Stimulated activated naive CD8-positive, alpha-beta T cell treated with anti-CD3 and anti-CD28 coated beads, Interleukin-15, amount 100 ng/mL, for 72 hours (primary cell): ENCODE data around the gene MTA1.

Experiments
- ATAC-seq: fragments of 150-1000 bp; cut with Tn5 transposase; 2 replicates; pipeline ENCODE4 v1.10.0; 2021; ENCODE audit warnings: mild to moderate bottlenecking, moderate library complexity
- DNase-seq, 2 donors: peaks; one replicate each; pipeline ENCODE4 v3.0.0; 2021 to 2022
- H3K27ac Mint-ChIP-seq, 2 donors: one replicate each; pipeline ENCODE4 v1.8.0; 2022; ENCODE audit warnings: mild to moderate bottlenecking in 2 of 2, mixed read lengths in 2 of 2, moderate library complexity in 2 of 2
- H3K27me3 Mint-ChIP-seq: one replicate; pipeline ENCODE4 v1.8.0; 2022; ENCODE audit warnings: mixed read lengths
- H3K4me1 Mint-ChIP-seq: one replicate; pipeline ENCODE4 v1.8.0; 2022; ENCODE audit warnings: mild to moderate bottlenecking, mixed read lengths
- H3K4me3 Mint-ChIP-seq, 2 donors: one replicate each; pipeline ENCODE4 v1.8.0; 2022; ENCODE audit warnings: mild to moderate bottlenecking in 2 of 2, mixed read lengths in 2 of 2, moderate library complexity in 1 of 2
- H3K9me3 Mint-ChIP-seq, 2 donors: one replicate each; pipeline ENCODE4 v1.8.0; 2022; ENCODE audit warnings: mixed read lengths in 2 of 2

MTA1 gene

GRCh38 chr14:105384605-105385321 lies 34.9 kb upstream of the MTA1 start:
- H3K27me3 Mint-ChIP-seq: no peaks in the 10 kb centered on the region
- H3K4me1 Mint-ChIP-seq: peaks cover 6% of the 10 kb centered on the region
- no peak for DNase-seq
- H3K9me3 Mint-ChIP-seq: no peaks in the 10 kb centered on the region
- ATAC-seq: peak; percentile 16
- no peak overlapping the region for H3K27ac Mint-ChIP-seq
- H3K4me3 Mint-ChIP-seq: no peak overlapping the region

- Mint-ChIP-seq H3K27me3 (no peaks in the 10 kb centered on the region), H3K27ac (peak overlapping the region in 1 of 2 donors; percentile 54)
- ATAC-seq: no peak
These were observed 34.3 kb upstream of the MTA1 start for GRCh38 chr14:105385322-105385637.

GRCh38 chr14:105385698-105386365 lies 33.8 kb upstream of the MTA1 start:
- peak overlapping the region in 1 of 2 donors; percentile 54 for H3K27ac Mint-ChIP-seq

More at GRCh38 chr14:105385322-105385637, 34.3 kb upstream of the MTA1 start:
- H3K4me1 Mint-ChIP-seq: peaks cover 11% of the 10 kb centered on the region
- no peak overlapping the region for H3K4me3 Mint-ChIP-seq
- DNase-seq: no peak
- no peaks in the 10 kb centered on the region for H3K9me3 Mint-ChIP-seq

GRCh38 chr14:105386581-105387529 lies 32.8 kb upstream of the MTA1 start:
- Mint-ChIP-seq H3K27me3 (no peaks in the 10 kb centered on the region), H3K27ac (no peak overlapping the region), H3K4me3 (no peak overlapping the region), H3K4me1 (peaks cover 15% of the 10 kb centered on the region), H3K9me3 (no peaks in the 10 kb centered on the region)
- DNase-seq: no peak
- no peak for ATAC-seq

More at GRCh38 chr14:105385698-105386365, 33.8 kb upstream of the MTA1 start:
- Mint-ChIP-seq H3K27me3 (no peaks in the 10 kb centered on the region), H3K4me1 (peaks cover 15% of the 10 kb centered on the region), H3K4me3 (no peak overlapping the region), H3K9me3 (no peaks in the 10 kb centered on the region)
- DNase-seq (no peak), ATAC-seq (no peak)

DNA sequence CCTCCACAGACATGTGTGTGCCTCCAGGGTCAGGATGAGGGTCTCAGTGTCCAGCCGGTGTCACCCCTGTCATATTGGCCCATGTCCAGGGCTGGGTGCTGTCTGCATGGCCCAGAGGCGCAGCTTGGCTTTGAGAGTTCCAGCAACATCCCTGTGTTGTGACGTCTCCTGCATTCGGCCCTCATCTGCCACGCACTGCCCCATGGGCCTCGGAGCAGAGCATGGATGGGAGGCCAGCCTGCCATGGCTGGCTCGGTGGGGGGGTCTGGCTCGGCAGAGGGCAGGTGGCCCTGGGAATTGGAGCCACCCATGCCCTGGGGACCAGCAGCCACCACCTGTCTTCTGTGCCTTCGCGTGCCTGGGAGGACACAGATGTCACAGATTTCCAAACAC lies 32.1 kb upstream of the MTA1 start:
- Mint-ChIP-seq H3K27me3 (no peaks in the 10 kb centered on the region), H3K4me1 (peaks cover 15% of the 10 kb centered on the region), H3K4me3 (no peak overlapping the region), H3K9me3 (no peaks in the 10 kb centered on the region), H3K27ac (no peak overlapping the region)
- ATAC-seq (no peak), DNase-seq (no peak)

DNA sequence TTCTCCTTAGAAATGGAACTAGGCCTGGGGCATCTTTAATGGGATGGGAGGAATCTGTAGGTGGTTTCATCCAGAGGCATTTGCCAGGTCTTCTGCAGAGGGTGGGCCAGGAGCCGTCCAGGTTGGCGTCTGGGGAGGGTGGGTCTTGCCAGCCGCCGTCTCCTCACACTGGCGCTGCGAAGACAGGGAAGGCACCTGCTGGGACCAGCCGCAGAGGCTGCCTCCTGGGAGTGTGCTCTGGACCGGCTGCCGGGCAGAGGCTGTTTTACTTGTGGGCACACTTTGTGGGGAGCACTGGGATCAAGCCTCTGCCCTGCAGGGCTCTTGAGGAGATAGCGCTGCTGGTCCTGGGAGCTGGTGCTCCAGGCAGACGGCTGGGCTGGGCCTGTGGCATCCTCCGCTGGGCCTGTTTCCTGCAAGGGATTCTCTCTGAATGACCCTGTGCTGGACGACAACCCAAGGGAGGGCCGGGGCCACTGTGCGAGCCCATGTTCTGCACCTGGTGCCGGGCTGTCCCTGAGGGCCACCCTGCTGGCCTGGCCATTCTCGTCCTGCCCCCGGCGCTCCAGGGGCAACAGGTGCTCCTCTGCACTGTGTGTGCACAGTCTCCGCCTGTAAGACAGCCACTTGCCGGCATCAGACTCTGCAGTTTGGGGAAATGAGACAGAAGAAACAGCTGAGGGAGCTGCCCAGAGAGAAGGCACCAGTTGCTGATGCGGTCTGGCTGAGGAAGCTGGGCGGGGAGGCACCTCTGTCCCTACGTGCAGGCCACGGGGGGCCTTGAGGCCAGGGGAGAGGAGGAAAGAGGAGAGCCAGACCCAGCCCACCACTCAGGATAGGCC lies 31.3 kb upstream of the MTA1 start:
- no peaks in the 10 kb centered on the region for H3K27me3 Mint-ChIP-seq
- H3K4me3 Mint-ChIP-seq: no peak overlapping the region
- H3K4me1 Mint-ChIP-seq: peaks cover 15% of the 10 kb centered on the region
- ATAC-seq (no peak), DNase-seq (no peak)
- no peaks in the 10 kb centered on the region for H3K9me3 Mint-ChIP-seq
- H3K27ac Mint-ChIP-seq: no peak overlapping the region

DNA sequence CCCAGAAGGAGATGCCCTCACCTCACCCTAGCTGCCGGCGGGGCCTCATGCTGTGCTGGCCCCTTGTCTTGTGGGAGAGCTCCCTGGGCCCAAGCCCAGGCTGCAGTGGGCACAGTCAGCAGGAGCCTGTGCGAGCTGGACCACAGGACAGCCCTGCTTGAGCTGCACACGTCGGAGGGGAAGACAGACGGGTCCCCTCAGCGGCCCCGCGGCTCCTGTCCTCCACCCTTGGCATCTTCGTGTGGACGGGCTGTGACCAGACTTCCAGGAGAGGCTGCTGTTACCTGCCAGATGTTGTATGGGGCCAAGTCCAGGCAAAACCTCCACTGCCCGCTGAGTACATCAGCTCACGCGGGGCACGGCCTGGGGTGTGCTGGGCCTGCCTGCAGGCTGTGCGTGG lies 30.7 kb upstream of the MTA1 start:
- H3K9me3 Mint-ChIP-seq: no peaks in the 10 kb centered on the region

GRCh38 chr14:105389534-105389933 lies 30.1 kb upstream of the MTA1 start:
- H3K27ac Mint-ChIP-seq: no peak overlapping the region
- peaks cover 15% of the 10 kb centered on the region for H3K4me1 Mint-ChIP-seq
- H3K9me3 Mint-ChIP-seq: no peaks in the 10 kb centered on the region
- ATAC-seq (no peak), DNase-seq (no peak)
- no peak overlapping the region for H3K4me3 Mint-ChIP-seq
- H3K27me3 Mint-ChIP-seq: no peaks in the 10 kb centered on the region

More for the DNA sequence above, 30.7 kb upstream of the MTA1 start:
- H3K27me3 Mint-ChIP-seq: no peaks in the 10 kb centered on the region
- H3K4me3 Mint-ChIP-seq: no peak overlapping the region
- DNase-seq (no peak), ATAC-seq (no peak)
- peaks cover 15% of the 10 kb centered on the region for H3K4me1 Mint-ChIP-seq
- no peak overlapping the region for H3K27ac Mint-ChIP-seq

DNA sequence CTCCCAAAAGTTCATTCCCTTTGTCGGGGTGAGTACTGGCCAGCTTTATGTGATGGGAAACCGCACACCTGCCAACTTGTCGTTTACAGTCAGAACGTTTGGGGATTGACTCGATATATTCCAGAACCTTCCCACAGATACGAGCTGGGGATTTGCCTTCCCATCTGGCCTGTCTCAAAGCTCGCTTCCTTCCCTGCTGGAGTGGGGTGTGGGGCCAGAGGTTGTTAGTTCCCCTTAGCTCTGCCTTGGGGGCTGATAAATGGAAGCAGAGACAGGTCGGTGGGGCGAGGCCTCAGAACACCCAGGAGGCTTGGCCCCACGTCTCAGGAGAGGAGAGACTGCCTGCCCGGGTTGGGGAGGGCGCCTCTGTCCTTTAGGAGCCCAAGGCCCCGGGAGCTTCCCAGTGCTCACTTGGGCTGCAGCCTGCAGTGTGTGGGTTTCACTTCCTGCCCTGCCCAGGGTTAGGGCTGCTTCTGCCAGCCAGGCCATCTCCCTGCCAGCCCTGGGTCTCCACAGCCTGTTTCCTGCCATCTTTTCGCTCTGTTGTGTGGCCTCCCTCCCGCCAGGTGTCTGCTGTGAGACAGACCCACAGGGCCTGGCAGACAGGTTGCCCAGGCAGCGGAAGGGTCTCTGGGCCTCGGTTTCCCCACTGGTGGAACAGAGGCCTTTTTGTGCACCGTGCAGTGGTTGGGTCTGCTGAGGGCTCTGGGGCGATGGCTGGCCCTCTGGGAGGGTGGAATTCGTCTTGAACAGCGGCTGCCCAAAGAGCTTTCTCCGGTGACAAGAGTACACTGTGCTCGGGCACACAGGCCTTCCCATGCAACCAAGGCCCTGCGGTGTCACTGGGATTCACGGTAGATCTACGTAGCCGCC lies 29.4 kb upstream of the MTA1 start:
- H3K27ac Mint-ChIP-seq: no peak overlapping the region
- no peaks in the 10 kb centered on the region for H3K27me3 Mint-ChIP-seq
- ATAC-seq: no peak
- H3K4me1 Mint-ChIP-seq: peaks cover 15% of the 10 kb centered on the region
- DNase-seq: no peak
- no peaks in the 10 kb centered on the region for H3K9me3 Mint-ChIP-seq
- H3K4me3 Mint-ChIP-seq: no peak overlapping the region

DNA sequence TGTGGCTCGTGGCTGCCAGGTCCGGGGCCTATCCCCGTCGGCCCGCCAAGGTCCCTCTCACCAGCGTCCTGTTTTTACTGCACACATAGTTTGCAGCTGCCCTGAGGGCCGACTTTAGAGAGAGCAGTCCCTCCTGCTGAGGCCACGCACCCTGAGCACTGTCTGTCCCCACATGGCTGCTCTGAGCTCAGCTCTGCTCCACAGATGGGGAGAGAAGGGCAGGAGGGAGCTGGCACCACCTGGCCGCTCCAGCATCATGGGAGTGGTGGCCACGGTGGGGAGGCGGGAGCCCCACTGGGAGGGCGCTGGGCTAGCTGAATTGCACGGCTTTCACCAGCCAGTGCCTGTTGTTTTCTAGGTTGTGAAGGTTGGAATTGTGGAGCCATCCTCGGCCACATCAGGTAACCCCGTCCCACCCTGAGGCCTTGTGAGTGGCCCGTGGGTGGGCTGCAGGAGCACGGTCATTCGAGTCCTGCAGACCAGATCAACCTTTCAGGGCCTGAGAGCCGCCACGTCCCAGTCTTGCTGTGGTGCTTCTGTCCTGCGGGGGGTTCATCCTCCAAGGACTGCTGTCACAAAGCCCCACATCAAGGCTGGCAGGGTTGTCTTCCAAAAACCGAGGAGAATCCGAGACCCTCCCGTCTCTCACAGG lies 28.7 kb upstream of the MTA1 start:
- Mint-ChIP-seq H3K4me1 (peaks cover 15% of the 10 kb centered on the region), H3K27me3 (no peaks in the 10 kb centered on the region), H3K27ac (no peak overlapping the region), H3K4me3 (no peak overlapping the region), H3K9me3 (no peaks in the 10 kb centered on the region)
- DNase-seq (no peak), ATAC-seq (no peak)

DNA sequence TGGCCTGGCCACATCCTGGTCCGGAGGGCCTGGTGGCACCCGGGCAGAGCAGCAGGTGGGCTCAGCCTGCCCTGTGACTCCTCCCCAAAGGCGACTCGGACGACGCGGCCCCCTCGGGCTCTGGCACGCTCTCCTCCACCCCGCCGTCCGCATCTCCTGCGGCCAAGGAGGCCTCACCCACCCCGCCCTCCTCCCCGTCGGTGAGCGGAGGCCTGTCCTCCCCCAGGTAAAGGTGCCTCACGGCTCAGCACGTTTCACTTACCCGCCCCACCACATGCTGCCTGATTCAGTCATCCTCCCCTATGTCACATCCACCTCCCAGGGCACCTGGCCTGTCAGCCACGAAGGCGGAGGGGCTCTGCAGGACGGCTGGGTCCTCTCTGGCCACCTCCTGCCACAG lies 28.1 kb upstream of the MTA1 start:
- ATAC-seq (peak; percentile 4), DNase-seq (no peak)
- no peaks in the 10 kb centered on the region for H3K27me3 Mint-ChIP-seq
- H3K4me3 Mint-ChIP-seq: no peak overlapping the region
- no peak overlapping the region for H3K27ac Mint-ChIP-seq
- peaks cover 15% of the 10 kb centered on the region for H3K4me1 Mint-ChIP-seq
- no peaks in the 10 kb centered on the region for H3K9me3 Mint-ChIP-seq

- Mint-ChIP-seq H3K4me3 (no peak overlapping the region), H3K9me3 (no peaks in the 10 kb centered on the region), H3K27me3 (no peaks in the 10 kb centered on the region), H3K27ac (no peak overlapping the region), H3K4me1 (peaks cover 15% of the 10 kb centered on the region)
- DNase-seq (no peak), ATAC-seq (no peak)
These were observed 27.2 kb upstream of the MTA1 start for GRCh38 chr14:105392131-105393090.

- Mint-ChIP-seq H3K27me3 (no peaks in the 10 kb centered on the region), H3K27ac (no peak overlapping the region), H3K4me3 (no peak overlapping the region), H3K9me3 (no peaks in the 10 kb centered on the region), H3K4me1 (peaks cover 21% of the 10 kb centered on the region)
- DNase-seq (no peak), ATAC-seq (no peak)
These were observed 26.5 kb upstream of the MTA1 start for GRCh38 chr14:105393151-105393550.
